H1 (cell line): ENCODE data around the gene DNAL4. TPM values are rescaled to one million over a fixed set of nuclear protein-coding genes. Genes with fewer than 3 reads are reported as not detected.

Experiments used
- CTCF ChIA-PET: fragments of 300-600 bp; sonication (Branson Sonifier 250); formaldehyde crosslinking; loops from one replicate; lab custom pipeline; 2021; ENCODE audit not compliant: partially characterized antibody; lab: Charles Lee
- POLR2A ChIA-PET: fragments of 300-600 bp; sonication (Branson Sonifier 250); formaldehyde crosslinking; loops from one replicate; lab custom pipeline; 2021; ENCODE audit warnings: inconsistent platforms; ENCODE audit not compliant: partially characterized antibody; lab: Charles Lee
- DNase-seq, 2 experiments: peaks; one replicate each; pipeline versions ENCODE4 v3.0.0 to v3.0.0-alpha.2; 2010 to 2022; ENCODE audit warnings: low spot score in 2 of 2, low read depth in 1 of 2, mixed read lengths in 1 of 2
- FAIRE-seq: peaks from 2 replicates; lab custom pipeline; 2011; peaks lifted over from hg19 to GRCh38; lab: Jason Lieb, UNC
- H2AFZ ChIP-seq: 2 replicates; pipeline ENCODE4 v1.8.1; 2012; ENCODE audit warnings: low read length, inconsistent platforms
- H2AK5ac ChIP-seq: 2 replicates; pipeline ENCODE4 v1.6.1; 2013; ENCODE audit warnings: low read depth, low read length
- H2BK120ac ChIP-seq: replicated peaks from 2 replicates; pipeline ENCODE3; 2013; ENCODE audit warnings: low read depth, low read length, inconsistent platforms
- H2BK12ac ChIP-seq: 2 replicates; pipeline ENCODE4 v1.6.1; 2013; ENCODE audit warnings: low read depth, low read length
- H2BK15ac ChIP-seq: 2 replicates; pipeline ENCODE4 v1.6.1; 2013; ENCODE audit warnings: low read length
- H2BK20ac ChIP-seq: 2 replicates; pipeline ENCODE4 v1.6.1; 2013; ENCODE audit warnings: low read length
- H2BK5ac ChIP-seq: 2 replicates; pipeline ENCODE4 v1.6.1; 2013; ENCODE audit warnings: low read depth, low read length
- H3K14ac ChIP-seq: 2 replicates; pipeline ENCODE4 v1.6.1; 2013; ENCODE audit warnings: inconsistent platforms; ENCODE audit not compliant: insufficient read length
- H3K18ac ChIP-seq: 2 replicates; pipeline ENCODE4 v1.6.1; 2013; ENCODE audit warnings: low read length; ENCODE audit errors: extremely low read depth
- H3K23ac ChIP-seq: 2 replicates; pipeline ENCODE4 v1.6.1; 2013; ENCODE audit warnings: inconsistent platforms; ENCODE audit not compliant: insufficient read length
- H3K23me2 ChIP-seq: 2 replicates; pipeline ENCODE4 v1.6.1; 2013; ENCODE audit warnings: low read depth, low read length
- H3K27ac ChIP-seq: 2 replicates; pipeline ENCODE4 v1.6.1; 2011; ENCODE audit warnings: low read depth, low read length, inconsistent platforms
- H3K27me3 ChIP-seq, 4 experiments: replicated peaks in 1 of 4; 1 replicate in 1 of 4; 2 replicates in 3 of 4; pipeline versions ENCODE4 v1.6.1 to v1.8.1; 2011 to 2013; ENCODE audit warnings: low read length in 3 of 4, mild to moderate bottlenecking in 3 of 4, inconsistent platforms in 2 of 4, mixed read lengths in 2 of 4, moderate library complexity in 1 of 4; ENCODE audit not compliant: control insufficient read depth in 3 of 4, insufficient read depth in 3 of 4; ENCODE audit errors: extremely low read depth in 1 of 4
- H3K36me3 ChIP-seq, 4 experiments: 2 replicates each; pipeline versions ENCODE4 v1.6.1 to v1.8.1; 2011 to 2013; ENCODE audit warnings: mild to moderate bottlenecking in 4 of 4, low read length in 3 of 4, moderate library complexity in 2 of 4, control low read depth in 1 of 4, inconsistent platforms in 1 of 4; ENCODE audit not compliant: insufficient read depth in 4 of 4, control insufficient read depth in 2 of 4
- H3K4ac ChIP-seq: replicated peaks from 2 replicates; pipeline ENCODE3; 2013; ENCODE audit warnings: low read length, low read depth, mixed read lengths, inconsistent platforms; ENCODE audit not compliant: insufficient read length
- H3K4me1 ChIP-seq, 4 experiments: replicated peaks in 1 of 4; 1 replicate in 1 of 4; 2 replicates in 3 of 4; pipeline versions ENCODE4 v1.6.1 to v1.8.1; 2011 to 2013; ENCODE audit warnings: low read length in 3 of 4, inconsistent platforms in 2 of 4, mixed read lengths in 1 of 4; ENCODE audit not compliant: insufficient read depth in 4 of 4, control insufficient read depth in 3 of 4
- H3K4me2 ChIP-seq, 2 experiments: 2 replicates each; pipeline versions ENCODE4 v1.6.1 to v1.8.1; 2011 to 2013; ENCODE audit warnings: low read depth in 2 of 2, low read length in 2 of 2, control low read depth in 1 of 2, inconsistent platforms in 1 of 2, mild to moderate bottlenecking in 1 of 2; ENCODE audit not compliant: insufficient read depth in 1 of 2
- H3K4me3 ChIP-seq, 4 experiments: fragments of 200-600, 300-600 bp in 1 of 4; sonication (generic), shearing (Covaris generic), sonication (Bioruptor Twin) in 1 of 4; 2 replicates each; pipeline versions ENCODE4 v1.5.1 to v1.8.1; 2011 to 2016; ENCODE audit warnings: low read length in 4 of 4, low read depth in 3 of 4, control low read depth in 2 of 4, inconsistent platforms in 2 of 4, mild to moderate bottlenecking in 2 of 4, mixed read lengths in 1 of 4, moderate library complexity in 1 of 4; ENCODE audit not compliant: insufficient read depth in 2 of 4; ENCODE audit errors: extremely low read depth in 1 of 4
- H3K56ac ChIP-seq: replicated peaks from 2 replicates; pipeline ENCODE3; 2013; ENCODE audit warnings: low read depth, mild to moderate bottlenecking, mixed read lengths, low read length, inconsistent platforms; ENCODE audit not compliant: insufficient read length
- H3K79me1 ChIP-seq: 2 replicates; pipeline ENCODE4 v1.6.1; 2013; ENCODE audit warnings: low read depth, low read length, control low read depth
- H3K79me2 ChIP-seq, 2 experiments: 2 replicates each; pipeline versions ENCODE4 v1.6.1 to v1.8.1; 2012 to 2013; ENCODE audit warnings: low read length in 2 of 2, mild to moderate bottlenecking in 2 of 2, inconsistent platforms in 1 of 2; ENCODE audit not compliant: insufficient read depth in 2 of 2, control insufficient read depth in 1 of 2
- H3K9ac ChIP-seq, 4 experiments: replicated peaks in 1 of 4; 1 replicate in 1 of 4; 2 replicates in 3 of 4; pipeline versions ENCODE4 v1.6.1 to v1.8.1; 2011 to 2013; ENCODE audit warnings: low read depth in 3 of 4, low read length in 3 of 4, control low read depth in 2 of 4, mild to moderate bottlenecking in 2 of 4, moderate library complexity in 2 of 4, inconsistent platforms in 1 of 4; ENCODE audit errors: extremely low read depth in 1 of 4
- H3K9me3 ChIP-seq, 2 experiments: 2 replicates each; pipeline versions ENCODE4 v1.6.1 to v1.8.1; 2012 to 2013; ENCODE audit warnings: mild to moderate bottlenecking in 2 of 2, moderate library complexity in 2 of 2, control low read depth in 1 of 2, inconsistent platforms in 1 of 2, low read depth in 1 of 2, low read length in 1 of 2, mixed read lengths in 1 of 2; ENCODE audit not compliant: insufficient read depth in 2 of 2
- H4K20me1 ChIP-seq, 2 experiments: replicated peaks in 1 of 2; 2 replicates each; pipeline versions ENCODE3 to v1.8.1; 2011 to 2013; ENCODE audit warnings: inconsistent platforms in 2 of 2, low read length in 2 of 2, mild to moderate bottlenecking in 1 of 2; ENCODE audit not compliant: insufficient read depth in 2 of 2, control insufficient read depth in 1 of 2
- H4K5ac ChIP-seq: 2 replicates; pipeline ENCODE4 v1.6.1; 2013; ENCODE audit warnings: low read length, low read depth, mixed read lengths, inconsistent platforms; ENCODE audit not compliant: insufficient read length
- H4K8ac ChIP-seq: 2 replicates; pipeline ENCODE4 v1.8.0; 2013; ENCODE audit warnings: mild to moderate bottlenecking, moderate library complexity, low read length, inconsistent platforms; ENCODE audit not compliant: insufficient read depth; ENCODE audit errors: extremely low read depth
- H4K91ac ChIP-seq: replicated peaks from 2 replicates; pipeline ENCODE3; 2013; ENCODE audit warnings: low read length, mixed read lengths, inconsistent platforms; ENCODE audit not compliant: insufficient read length
- ASH2L ChIP-seq: fragments of 200-600, 300-600 bp; sonication (generic); IDR thresholded peaks from one replicate; pipeline ENCODE4 v1.7.1; 2017; ENCODE audit warnings: low read length
- BACH1 ChIP-seq: IDR thresholded peaks from 2 replicates; pipeline ENCODE4 v1.6.1; 2012; ENCODE audit warnings: low read length, improper control_type of control experiment
- CBX8 ChIP-seq: fragments of 300-800, 300-1000 bp; sonication (generic); IDR thresholded peaks from 2 replicates; pipeline ENCODE4 v1.7.1; 2016; ENCODE audit warnings: low read depth, low read length, borderline replicate concordance
- GABPA ChIP-seq: IDR thresholded peaks from 2 replicates; pipeline ENCODE4 v1.6.1; 2011; ENCODE audit warnings: mild to moderate bottlenecking, low read length, moderate library complexity, borderline replicate concordance; ENCODE audit not compliant: insufficient read depth
- POLR2A ChIP-seq, 2 experiments: IDR thresholded peaks; 1 replicate in 1 of 2; 2 replicates in 1 of 2; pipeline ENCODE4 v1.6.1; 2011; ENCODE audit warnings: low read depth in 2 of 2, low read length in 2 of 2, mild to moderate bottlenecking in 2 of 2; ENCODE audit errors: control extremely low read depth in 1 of 2
- POLR2AphosphoS5 ChIP-seq: IDR thresholded peaks from 2 replicates; pipeline ENCODE4 v1.6.1; 2011; ENCODE audit warnings: low read depth, low read length
- SAP30 ChIP-seq: fragments of 300-600 bp; sonication (generic); IDR thresholded peaks from 2 replicates; pipeline ENCODE4 v1.7.1; 2012; ENCODE audit warnings: low read length, moderate library complexity, mild to moderate bottlenecking, inconsistent platforms; ENCODE audit not compliant: insufficient read depth, insufficient replicate concordance
- SUZ12 ChIP-seq: fragments of 200-600 bp; sonication (generic); IDR thresholded peaks from 2 replicates; pipeline ENCODE4 v1.6.1; 2012; ENCODE audit warnings: mild to moderate bottlenecking, inconsistent platforms, low read length, moderate library complexity, mixed read lengths
- TCF12 ChIP-seq: IDR thresholded peaks from 2 replicates; pipeline ENCODE4 v1.6.1; 2011; ENCODE audit warnings: low read depth, mild to moderate bottlenecking, low read length
- WGBS, 2 experiments: shearing (Covaris generic) in 1 of 2; methylation state at CpG; one replicate each; pipeline versions ENCODE4 v1.1.6 to v1.1.7; 2013 to 2015; ENCODE audit warnings: low lambda C conversion rate in 2 of 2, mixed read lengths in 2 of 2, inconsistent platforms in 1 of 2, low coverage in 1 of 2, missing lambda C conversion rate in 1 of 2; ENCODE audit not compliant: insufficient replicate concordance in 2 of 2, insufficient coverage in 1 of 2, insufficient read length in 1 of 2; ENCODE audit errors: extremely low coverage in 1 of 2, missing lambda C conversion rate in 1 of 2; 5-methylcytosine and 5-hydroxymethylcytosine counted together
- polyA plus RNA-seq, 7 experiments: library from polyadenylated mRNA; depleted of rRNA in 3 of 7; stranded (reverse) in 5 of 7; unstranded in 2 of 7; fragments of >200 nt in 5 of 7; fragments of 200-250 nt in 2 of 7; gene quantifications; 1 replicate in 5 of 7; 2 replicates in 1 of 7; 4 replicates in 1 of 7; pipeline versions ENCODE4 v1.2.1 to v1.2.3, GENCODE V29; 2011 to 2013; ENCODE audit warnings: missing spikeins in 2 of 7, mixed read lengths in 2 of 7
- total RNA-seq: library from RNA; stranded (reverse); fragmentation: NEBNext Ultra II Directional; extraction: Animal tissue kit (Norgen Biotek cat#: 25700); gene quantifications from 2 replicates; pipeline ENCODE4 v1.2.1, GENCODE V29; 2021

Gene DNAL4
- total and polyA plus RNA-seq, 2 of the 8 experiments (the other 6 are each of a cell fraction or from before 2014, with no cell fraction given), result 8.8 to 14.0 TPM

DNA sequence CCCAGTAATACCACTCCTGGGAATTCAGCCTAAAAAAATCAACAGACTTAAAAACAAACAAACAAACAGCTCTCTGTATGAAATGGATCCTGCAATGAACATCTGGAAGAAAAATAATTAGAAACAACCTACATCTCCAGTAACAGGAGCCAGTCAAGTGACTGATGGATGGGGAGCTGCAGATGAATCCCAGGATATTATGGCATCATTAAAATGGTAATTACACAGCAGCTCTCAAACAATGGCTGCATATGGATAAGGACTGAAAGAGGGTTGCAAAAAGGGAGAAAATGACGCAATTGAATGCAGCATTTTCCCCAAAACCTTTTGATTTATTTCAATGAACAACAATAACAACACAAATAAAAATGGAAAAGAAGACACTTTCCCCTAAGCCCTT is 45.7 kb upstream of the DNAL4 start:
- H3K27me3 ChIP-seq, result peaks cover 14 to 35% (median 27%) of the 10 kb centered on the region in 4 experiments
- no peaks in the 10 kb centered on the region for H3K9me3 ChIP-seq
- ChIA-PET CTCF (interaction anchor here (0.7 to 1.7 kb wide), 4 partner anchors 31 to 133 kb away, joined by 3 to 6 read pairs (median 4); no protein-coding TSS in a partner anchor), POLR2A (interaction anchor here (0.6 to 1.3 kb wide), 4 partner anchors 10 to 680 kb away, joined by 3 to 4 read pairs (median 3); partner anchors contain the start of genes ATF4 and MIEF1)
- peaks cover 8% of the 10 kb centered on the region; the same call in 1 of the 2 replicates for H3K23me2 ChIP-seq
- H3K4ac ChIP-seq, result no peak overlapping the region
- DNase-seq (no peak), FAIRE-seq (peak; percentile 52)
- no peak overlapping the region for H3K4me2 ChIP-seq
- no peak overlapping the region for H3K18ac ChIP-seq
- TF ChIP-seq POLR2A (IDR thresholded peaks at IDR 0.05; ENCODE audit: control extremely low read depth in 1 of 2, low read depth in 2 of 2, low read length in 2 of 2), result no peak
- no peak for TF ChIP-seq ASH2L
- TF ChIP-seq CBX8, result no peak
- no peak for TF ChIP-seq SUZ12
- TF ChIP-seq POLR2AphosphoS5, result no peak
- TF ChIP-seq BACH1, result no peak
- TF ChIP-seq TCF12, result no peak
- TF ChIP-seq GABPA, result no peak
- TF ChIP-seq SAP30, result no peak
- H3K23ac ChIP-seq, result no peak overlapping the region
- H2AFZ ChIP-seq, result no peak overlapping the region
- no peaks in the 10 kb centered on the region for H3K79me1 ChIP-seq
- H2BK15ac ChIP-seq, result no peak overlapping the region
- no peak overlapping the region for H4K5ac ChIP-seq
- WGBS, 2 experiments, result 80% methylated on average over 1 of the region's 1 CpG; no CpG with 5 or more reads in 1 of the 2 experiments
- no peak overlapping the region for H3K9ac ChIP-seq
- no peak overlapping the region for H2BK20ac ChIP-seq
- no peak overlapping the region for H4K8ac ChIP-seq
- no peak overlapping the region for H2BK120ac ChIP-seq
- H3K27ac ChIP-seq, result no peak overlapping the region
- no peak overlapping the region for H4K91ac ChIP-seq
- no peaks in the 10 kb centered on the region for H3K36me3 ChIP-seq
- no peak overlapping the region for H2BK5ac ChIP-seq
- no peak overlapping the region for H3K4me3 ChIP-seq
- H3K79me2 ChIP-seq, result no peaks in the 10 kb centered on the region
- H2BK12ac ChIP-seq, result no peak overlapping the region
- peaks cover 0 to 12% (median 4%) of the 10 kb centered on the region in 4 experiments; a peak in 6 of 7 replicates for H3K4me1 ChIP-seq
- H3K56ac ChIP-seq, result no peak overlapping the region
- no peak overlapping the region for H2AK5ac ChIP-seq
- peaks cover 0 to 4% of the 10 kb centered on the region in 2 experiments for H4K20me1 ChIP-seq
- no peak overlapping the region for H3K14ac ChIP-seq
